H9 (cell line): Measurements from ENCODE around the gene ZNF560. TPM values are rescaled to one million over a fixed set of nuclear protein-coding genes. Genes with fewer than 3 reads are reported as not detected.

Source experiments
- DNase-seq: peaks from one replicate; pipeline ENCODE4 v3.0.0-alpha.2; 2017
- H2AFZ ChIP-seq: one replicate; pipeline ENCODE4 v1.6.1; 2013; ENCODE audit warnings: mild to moderate bottlenecking, low read length, control low read depth, moderate library complexity
- H2AK5ac ChIP-seq: 2 replicates; pipeline ENCODE4 v1.6.1; 2013; ENCODE audit warnings: low read length, control low read depth, mixed read lengths; ENCODE audit not compliant: insufficient read length
- H2BK120ac ChIP-seq: one replicate; pipeline ENCODE4 v1.6.1; 2013; ENCODE audit warnings: low read depth, mild to moderate bottlenecking, low read length, control low read depth, inconsistent platforms; ENCODE audit not compliant: poor library complexity, severe bottlenecking
- H2BK12ac ChIP-seq: 2 replicates; pipeline ENCODE4 v1.6.1; 2013; ENCODE audit warnings: low read length, control low read depth, mixed read lengths, low read depth; ENCODE audit not compliant: insufficient read length
- H2BK15ac ChIP-seq: 2 replicates; pipeline ENCODE4 v1.6.1; 2013; ENCODE audit warnings: low read depth, low read length, control low read depth
- H2BK20ac ChIP-seq: one replicate; pipeline ENCODE4 v1.6.1; 2013; ENCODE audit warnings: low read depth, mild to moderate bottlenecking, low read length, control low read depth, inconsistent platforms; ENCODE audit not compliant: poor library complexity, severe bottlenecking
- H2BK5ac ChIP-seq: 2 replicates; pipeline ENCODE4 v1.6.1; 2013; ENCODE audit warnings: low read length, control low read depth, mixed read lengths; ENCODE audit not compliant: insufficient read length
- H3K14ac ChIP-seq: 2 replicates; pipeline ENCODE4 v1.6.1; 2013; ENCODE audit warnings: low read length, control low read depth; ENCODE audit not compliant: insufficient read depth
- H3K18ac ChIP-seq: 2 replicates; pipeline ENCODE4 v1.6.1; 2013; ENCODE audit warnings: low read depth, mild to moderate bottlenecking, mixed read lengths, low read length, control low read depth; ENCODE audit not compliant: insufficient read length
- H3K23ac ChIP-seq: 2 replicates; pipeline ENCODE4 v1.6.1; 2013; ENCODE audit warnings: low read length, control low read depth, mixed read lengths, low read depth; ENCODE audit not compliant: insufficient read length
- H3K23me2 ChIP-seq: 2 replicates; pipeline ENCODE4 v1.6.1; 2013; ENCODE audit warnings: low read depth, mild to moderate bottlenecking, mixed read lengths, low read length, control low read depth; ENCODE audit not compliant: insufficient read length, poor library complexity, severe bottlenecking
- H3K27ac ChIP-seq: 2 replicates; pipeline ENCODE4 v1.5.1; 2013; ENCODE audit warnings: low read length, control low read depth, mixed read lengths, low read depth; ENCODE audit not compliant: insufficient read length
- H3K27me3 ChIP-seq: 2 replicates; pipeline ENCODE4 v1.6.1; 2013; ENCODE audit warnings: low read length, control low read depth, inconsistent platforms; ENCODE audit not compliant: insufficient read depth
- H3K4ac ChIP-seq: 2 replicates; pipeline ENCODE4 v1.6.1; 2013; ENCODE audit warnings: low read depth, mild to moderate bottlenecking, control low read depth, inconsistent platforms, low read length, moderate library complexity
- H3K4me1 ChIP-seq: 2 replicates; pipeline ENCODE4 v1.6.1; 2013; ENCODE audit warnings: low read length, control low read depth, inconsistent platforms; ENCODE audit not compliant: insufficient read depth
- H3K4me2 ChIP-seq: 2 replicates; pipeline ENCODE4 v1.6.1; 2013; ENCODE audit warnings: low read length, control low read depth, mixed read lengths; ENCODE audit not compliant: insufficient read length, insufficient read depth
- H3K56ac ChIP-seq: 2 replicates; pipeline ENCODE4 v1.6.1; 2013; ENCODE audit warnings: low read depth, mild to moderate bottlenecking, mixed read lengths, low read length, control low read depth; ENCODE audit not compliant: insufficient read length
- H3K79me1 ChIP-seq: 2 replicates; pipeline ENCODE4 v1.6.1; 2013; ENCODE audit warnings: low read depth, mild to moderate bottlenecking, moderate library complexity, low read length, control low read depth, inconsistent platforms; ENCODE audit not compliant: insufficient read depth, poor library complexity, severe bottlenecking
- H3K79me2 ChIP-seq: 2 replicates; pipeline ENCODE4 v1.6.1; 2013; ENCODE audit warnings: low read length, control low read depth, inconsistent platforms; ENCODE audit not compliant: insufficient read depth
- H3K9ac ChIP-seq: 2 replicates; pipeline ENCODE4 v1.6.1; 2013; ENCODE audit warnings: low read length, control low read depth, mixed read lengths; ENCODE audit not compliant: insufficient read length; ENCODE audit errors: extremely low read depth
- H3K9me3 ChIP-seq: one replicate; pipeline ENCODE4 v1.6.1; 2013; ENCODE audit warnings: low read depth, low read length, inconsistent platforms; ENCODE audit not compliant: control insufficient read depth
- H3T11ph ChIP-seq: one replicate; pipeline ENCODE4 v1.6.1; 2013; ENCODE audit warnings: mild to moderate bottlenecking, low read length, control low read depth, inconsistent platforms
- H4K20me1 ChIP-seq: one replicate; pipeline ENCODE4 v1.6.1; 2013; ENCODE audit not compliant: control insufficient read depth, insufficient read length, insufficient read depth
- H4K5ac ChIP-seq: 2 replicates; pipeline ENCODE4 v1.6.1; 2013; ENCODE audit warnings: low read depth, mild to moderate bottlenecking, mixed read lengths, low read length, control low read depth; ENCODE audit not compliant: insufficient read length
- H4K8ac ChIP-seq: replicated peaks from 2 replicates; pipeline ENCODE4 v1.6.1; 2013; ENCODE audit warnings: low read length, control low read depth, mixed read lengths, low read depth; ENCODE audit not compliant: insufficient read length
- H4K91ac ChIP-seq: 2 replicates; pipeline ENCODE4 v1.6.1; 2013; ENCODE audit warnings: low read depth, mild to moderate bottlenecking, moderate library complexity, mixed read lengths, low read length, control low read depth; ENCODE audit not compliant: insufficient read length
- H3K27ac Mint-ChIP-seq, 3 experiments: 2 replicates in 2 of 3; 3 replicates in 1 of 3; pipeline ENCODE4 v1.8.0; 2020 to 2021; ENCODE audit warnings: mixed read lengths in 3 of 3, mild to moderate bottlenecking in 1 of 3, moderate library complexity in 1 of 3
- H3K27me3 Mint-ChIP-seq: 2 replicates; pipeline ENCODE4 v1.8.0; 2021; ENCODE audit warnings: low read depth, mild to moderate bottlenecking, moderate library complexity, mixed read lengths
- H3K36me3 Mint-ChIP-seq, 3 experiments: 2 replicates in 2 of 3; 3 replicates in 1 of 3; pipeline ENCODE4 v1.8.0; 2020 to 2021; ENCODE audit warnings: low read depth in 3 of 3, mixed read lengths in 3 of 3; ENCODE audit not compliant: insufficient read depth in 1 of 3
- H3K4me1 Mint-ChIP-seq, 2 experiments: 2 replicates each; pipeline ENCODE4 v1.8.0; 2020; ENCODE audit warnings: mixed read lengths in 2 of 2
- H3K4me3 Mint-ChIP-seq, 2 experiments: 2 replicates in 1 of 2; 3 replicates in 1 of 2; pipeline ENCODE4 v1.8.0; 2020 to 2021; ENCODE audit warnings: mild to moderate bottlenecking in 2 of 2, mixed read lengths in 2 of 2, moderate library complexity in 1 of 2
- H3K9me3 Mint-ChIP-seq, 2 experiments: 2 replicates in 1 of 2; 3 replicates in 1 of 2; pipeline ENCODE4 v1.8.0; 2020; ENCODE audit warnings: mild to moderate bottlenecking in 2 of 2, mixed read lengths in 2 of 2, moderate library complexity in 1 of 2
- CTCF ChIP-seq: fragments of 200-600 bp; sonication (generic); conservative IDR thresholded peaks from 3 replicates; pipeline ENCODE4 v1.8.0; 2021; ENCODE audit warnings: antibody characterized with exemption, mild to moderate bottlenecking
- WGBS: extraction: QIAGEN DNeasy Blood & Tissue Kit; methylation state at CpG from one replicate; pipeline ENCODE4 v1.1.7; 2013; ENCODE audit warnings: missing lambda C conversion rate, low lambda C conversion rate, mixed read lengths; ENCODE audit not compliant: insufficient read length; ENCODE audit errors: extremely low coverage; 5-methylcytosine and 5-hydroxymethylcytosine counted together
- total RNA-seq: library from RNA; stranded (reverse); gene quantifications from 2 replicates; pipeline ENCODE4 v1.2.1, GENCODE V29; 2021

Gene ZNF560
- total RNA-seq, 1 experiment from 2014 or later: not detected

GRCh38 chr19:9485140-9485539 is 13.3 kb downstream of the ZNF560 start:
- Histone ChIP-seq H3K14ac (no peak overlapping the region), H2AK5ac (no peak overlapping the region), H3K9ac (no peak overlapping the region), H2BK20ac (no peak overlapping the region), H4K8ac (no peak overlapping the region), H3K79me2 (no peaks in the 10 kb centered on the region), H3K27ac (no peak overlapping the region), H3K4me1 (no peaks in the 10 kb centered on the region), H3T11ph (no peak overlapping the region), H2BK5ac (no peak overlapping the region), H3K23ac (no peak overlapping the region), H2BK15ac (no peak overlapping the region), H3K9me3 (peaks cover 48% of the 10 kb centered on the region), H4K91ac (no peak overlapping the region), H3K56ac (no peak overlapping the region), H3K79me1 (no peaks in the 10 kb centered on the region), H3K4ac (no peak overlapping the region), H3K23me2 (no peaks in the 10 kb centered on the region), H3K4me2 (no peak overlapping the region), H4K20me1 (no peaks in the 10 kb centered on the region), H3K18ac (no peak overlapping the region), H3K27me3 (no peaks in the 10 kb centered on the region), H2BK120ac (no peak overlapping the region), H2AFZ (no peak overlapping the region), H2BK12ac (no peak overlapping the region), H4K5ac (no peak overlapping the region)
- Mint-ChIP-seq H3K9me3 (peaks cover 83 to 93% of the 10 kb centered on the region in 2 experiments), H3K27me3 (peaks cover 4% of the 10 kb centered on the region; the same call in 1 of the 2 replicates), H3K4me1 (no peaks in the 10 kb centered on the region), H3K36me3 (peaks cover 4 to 31% (median 10%) of the 10 kb centered on the region in 3 experiments; a peak in 6 of 7 replicates), H3K4me3 (no peak overlapping the region), H3K27ac (no peak overlapping the region)
- no CpG with 5 or more reads among the region's 2 CpGs for WGBS
- no peak for DNase-seq
- no peak for TF ChIP-seq CTCF
